PC-3 (cell line): ENCODE results near the gene OTOS. TPM values are rescaled to one million over a fixed set of nuclear protein-coding genes. Genes with fewer than 3 reads are reported as not detected.

ENCODE experiments used
- ATAC-seq: fragments of 200-7000 bp; cut with Tn5 transposase; 2 replicates; pipeline ENCODE4 v1.9.1; 2020; ENCODE audit warnings: mild to moderate bottlenecking, moderate library complexity
- BruUV-seq: library from RNA; stranded (reverse); fragments of 400-500 nt; replicated peaks from 2 replicates; lab custom pipeline; 2021; lab: Mats Ljungman, UMichigan
- CTCF ChIA-PET: fragments of 300-600 bp; sonication (Branson Sonifier 250); formaldehyde crosslinking; loops from one replicate; lab custom pipeline; 2022; ENCODE audit warnings: antibody characterized with exemption; lab: Charles Lee
- POLR2A ChIA-PET: fragments of 300-600 bp; sonication (Branson Sonifier 250); formaldehyde crosslinking; loops from one replicate; lab custom pipeline; 2022; ENCODE audit warnings: antibody characterized with exemption; ENCODE audit not compliant: unreplicated experiment; lab: Charles Lee
- DNase-seq: peaks from one replicate; pipeline ENCODE4 v3.0.0-alpha.2; 2015
- H2AFZ ChIP-seq: fragments of 300-600 bp; sonication (generic); 2 replicates; pipeline ENCODE4 v1.6.0; 2016; ENCODE audit warnings: antibody characterized with exemption, low read length
- H3F3A ChIP-seq: fragments of 300-600 bp; sonication (generic); one replicate; pipeline ENCODE4 v1.6.0; 2017; ENCODE audit warnings: antibody characterized with exemption, low read length, control low read depth, mild to moderate bottlenecking; ENCODE audit not compliant: unreplicated experiment
- H3K27ac ChIP-seq: fragments of 300-600 bp; sonication (generic); 2 replicates; pipeline ENCODE4 v1.5.1; 2016; ENCODE audit warnings: mild to moderate bottlenecking, low read length
- H3K27me3 ChIP-seq: fragments of 300-600 bp; sonication (generic); 2 replicates; pipeline ENCODE4 v1.6.1; 2016; ENCODE audit warnings: low read length, mixed read lengths
- H3K36me3 ChIP-seq: fragments of 300-600 bp; sonication (generic); 2 replicates; pipeline ENCODE4 v1.6.1; 2016; ENCODE audit warnings: low read depth, mixed run types, low read length, mixed read lengths
- H3K4me1 ChIP-seq: fragments of 300-600 bp; sonication (generic); 2 replicates; pipeline ENCODE4 v1.5.1; 2016; ENCODE audit warnings: low read length; ENCODE audit not compliant: insufficient read depth
- H3K4me2 ChIP-seq: fragments of 300-600 bp; sonication (generic); 2 replicates; pipeline ENCODE4 v1.6.0; 2016; ENCODE audit warnings: low read length
- H3K4me3 ChIP-seq: fragments of 300-600 bp; sonication (generic); 2 replicates; pipeline ENCODE4 v1.5.1; 2016; ENCODE audit warnings: mild to moderate bottlenecking, low read length, mixed read lengths
- H3K79me2 ChIP-seq: fragments of 300-600 bp; sonication (generic); 2 replicates; pipeline ENCODE4 v1.6.1; 2017; ENCODE audit warnings: low read length, mixed read lengths
- H3K9ac ChIP-seq: fragments of 300-600 bp; sonication (generic); 2 replicates; pipeline ENCODE4 v1.6.0; 2016; ENCODE audit warnings: mild to moderate bottlenecking, low read length
- H3K9me2 ChIP-seq: fragments of 300-600 bp; sonication (generic); replicated peaks from 2 replicates; pipeline ENCODE4 v1.6.1; 2016; ENCODE audit warnings: mixed run types, low read length, mixed read lengths
- H3K9me3 ChIP-seq: fragments of 300-600 bp; sonication (generic); 2 replicates; pipeline ENCODE4 v1.6.1; 2016; ENCODE audit warnings: low read length, mixed read lengths
- H4K20me1 ChIP-seq: fragments of 300-600 bp; sonication (generic); 2 replicates; pipeline ENCODE4 v1.6.1; 2016; ENCODE audit warnings: low read length, mixed read lengths
- CTCF ChIP-seq: fragments of 300-600 bp; sonication (generic); conservative IDR thresholded peaks from 2 replicates; pipeline ENCODE4 v1.5.1; 2017; ENCODE audit warnings: antibody characterized with exemption, low read depth, mild to moderate bottlenecking, low read length
- EZH2 ChIP-seq: fragments of 300-600 bp; sonication (generic); IDR thresholded peaks from one replicate; pipeline ENCODE4 v1.6.1; 2017; ENCODE audit warnings: antibody characterized with exemption, mild to moderate bottlenecking, low read length; ENCODE audit not compliant: unreplicated experiment
- EZH2phosphoT487 ChIP-seq: fragments of 300-600 bp; sonication (generic); IDR thresholded peaks from 2 replicates; pipeline ENCODE4 v1.6.1; 2018; ENCODE audit warnings: mild to moderate bottlenecking, antibody characterized with exemption, low read length, borderline replicate concordance
- intact Hi-C: fragments of 100-400 bp; cut with micrococcal nuclease; formaldehyde crosslinking; loops from 2 replicates; pipeline ENCODE4 v1.9.0; 2023
- total RNA-seq: library from RNA; depleted of rRNA; stranded (reverse); fragments of >200 nt; gene quantifications from 2 replicates; pipeline ENCODE4 v1.2.3, GENCODE V29; 2014

OTOS gene
- total RNA-seq, 1 experiment from 2014 or later, result not detected

GRCh38 chr2:240140920-240141319, 462 bp upstream of the OTOS start:
- Histone ChIP-seq H3K4me1 (peaks cover 14% of the 10 kb centered on the region), H4K20me1 (no peaks in the 10 kb centered on the region), H3K9me2 (no peaks in the 10 kb centered on the region), H3K27ac (no peak overlapping the region), H3K36me3 (no peaks in the 10 kb centered on the region), H2AFZ (no peak overlapping the region), H3K27me3 (no peaks in the 10 kb centered on the region), H3K9ac (no peak overlapping the region), H3K79me2 (peaks cover 10% of the 10 kb centered on the region), H3K4me3 (no peak overlapping the region), H3K9me3 (no peaks in the 10 kb centered on the region), H3F3A (no peaks in the 10 kb centered on the region), H3K4me2 (no peak overlapping the region)
- POLR2A ChIA-PET, result no interaction called here
- ATAC-seq (no peak), DNase-seq (no peak)
- CTCF ChIA-PET, result no interaction called here
- intact Hi-C loops, result loop anchor here (5.0 kb wide), 1 partner anchor 319 kb away; no protein-coding TSS in a partner anchor
- no TSS peak for BruUV-seq
- TF ChIP-seq EZH2phosphoT487, result no peak
- no peak for TF ChIP-seq EZH2
- TF ChIP-seq CTCF, result no peak

GRCh38 chr2:240139666-240140393, 628 bp downstream of the OTOS start:
- Histone ChIP-seq H2AFZ (no peak overlapping the region), H3K9ac (no peak overlapping the region), H4K20me1 (peaks cover 5% of the 10 kb centered on the region; the same call in 1 of the 2 replicates), H3K9me3 (no peaks in the 10 kb centered on the region), H3K4me1 (peaks cover 19% of the 10 kb centered on the region), H3K27me3 (no peaks in the 10 kb centered on the region), H3K4me2 (no peak overlapping the region), H3K27ac (no peak overlapping the region), H3F3A (no peaks in the 10 kb centered on the region), H3K9me2 (no peaks in the 10 kb centered on the region), H3K79me2 (peaks cover 20% of the 10 kb centered on the region), H3K36me3 (no peaks in the 10 kb centered on the region), H3K4me3 (no peak overlapping the region)
- ChIA-PET POLR2A (no interaction called here), CTCF (interaction anchor here (0.7 kb wide), 1 partner anchor 21 kb away, joined by 3 read pairs; no protein-coding TSS in a partner anchor)
- BruUV-seq, result no TSS peak
- intact Hi-C loops, result loop anchor here (5.0 kb wide), 1 partner anchor 318 kb away; no protein-coding TSS in a partner anchor
- ATAC-seq (no peak), DNase-seq (no peak)
- TF ChIP-seq EZH2, result no peak
- TF ChIP-seq EZH2phosphoT487, result no peak
- TF ChIP-seq CTCF, result no peak

GRCh38 chr2:240139011-240139441, 1.4 kb downstream of the OTOS start:
- DNase-seq, result no peak
- BruUV-seq, result no TSS peak
- H3K9me3 ChIP-seq, result no peaks in the 10 kb centered on the region
- H3K27ac ChIP-seq, result no peak overlapping the region
- intact Hi-C loops, result no loop called here
- TF ChIP-seq EZH2phosphoT487 (no peak), EZH2 (no peak), CTCF (no peak)
- H3K4me2 ChIP-seq, result no peak overlapping the region
- CTCF ChIA-PET, result interaction anchor here (0.7 kb wide), 1 partner anchor 20 kb away, joined by 3 read pairs; no protein-coding TSS in a partner anchor
- H4K20me1 ChIP-seq, result peaks cover 10% of the 10 kb centered on the region; the same call in 1 of the 2 replicates
- no peak overlapping the region for H3K4me3 ChIP-seq
- no peak for ATAC-seq
- H3K9me2 ChIP-seq, result no peaks in the 10 kb centered on the region
- H3K4me1 ChIP-seq, result peaks cover 24% of the 10 kb centered on the region
- H3F3A ChIP-seq, result no peaks in the 10 kb centered on the region
- no peaks in the 10 kb centered on the region for H3K27me3 ChIP-seq
- H2AFZ ChIP-seq, result no peak overlapping the region
- POLR2A ChIA-PET, result no interaction called here
- peaks cover 29% of the 10 kb centered on the region for H3K79me2 ChIP-seq
- no peak overlapping the region for H3K9ac ChIP-seq
- H3K36me3 ChIP-seq, result no peaks in the 10 kb centered on the region
